Endothelial cell of umbilical vein (primary cell): Measurements from ENCODE around the gene OPCML. TPM values are rescaled to one million over a fixed set of nuclear protein-coding genes. Genes with fewer than 3 reads are reported as not detected.

Experiments
- BruUV-seq: library from RNA; stranded (reverse); fragments of 400-500 nt; replicated peaks from 2 replicates; lab custom pipeline; 2021; lab: Mats Ljungman, UMichigan
- CTCF ChIA-PET: fragments of 300-600, 350-600 bp; sonication (Branson Sonifier 250); formaldehyde crosslinking; loops from one replicate; lab custom pipeline; 2021; ENCODE audit warnings: antibody characterized with exemption, inconsistent platforms; lab: Charles Lee
- POLR2A ChIA-PET: fragments of 300-600, 350-600 bp; sonication (Branson Sonifier 250); formaldehyde crosslinking; loops from one replicate; lab custom pipeline; 2021; ENCODE audit warnings: antibody characterized with exemption, inconsistent platforms; lab: Charles Lee
- DNase-seq: peaks from one replicate; pipeline ENCODE4 v3.0.0-alpha.2; 2011; ENCODE audit warnings: low read depth, low spot score
- FAIRE-seq: peaks from 2 replicates; lab custom pipeline; 2011; peaks lifted over from hg19 to GRCh38; lab: Jason Lieb, UNC
- H2AFZ ChIP-seq: 2 replicates; pipeline ENCODE4 v1.6.0; 2012; ENCODE audit warnings: low read depth, low read length, control low read depth, inconsistent platforms
- H3K27ac ChIP-seq: 2 replicates; pipeline ENCODE4 v1.5.1; 2011; ENCODE audit warnings: low read depth, mild to moderate bottlenecking, control low read depth, low read length, moderate library complexity; ENCODE audit not compliant: insufficient read depth
- H3K27me3 ChIP-seq, 2 experiments: 2 replicates each; pipeline versions ENCODE4 v1.6.0 to v1.6.1; 2011; ENCODE audit warnings: low read length in 2 of 2, mixed read lengths in 1 of 2; ENCODE audit not compliant: control insufficient read depth in 2 of 2, insufficient read depth in 2 of 2
- H3K36me3 ChIP-seq, 2 experiments: 2 replicates in 1 of 2; 3 replicates in 1 of 2; pipeline ENCODE4 v1.5.1; 2011; ENCODE audit warnings: low read length in 2 of 2, mild to moderate bottlenecking in 1 of 2, moderate library complexity in 1 of 2; ENCODE audit not compliant: control insufficient read depth in 2 of 2, insufficient read depth in 2 of 2; ENCODE audit errors: extremely low read depth in 1 of 2
- H3K4me1 ChIP-seq: 3 replicates; pipeline ENCODE4 v1.5.1; 2011; ENCODE audit warnings: mild to moderate bottlenecking, low read length; ENCODE audit not compliant: control insufficient read depth, insufficient read depth; ENCODE audit errors: extremely low read depth
- H3K4me2 ChIP-seq: 2 replicates; pipeline ENCODE4 v1.6.1; 2011; ENCODE audit warnings: low read length, control low read depth, mixed read lengths; ENCODE audit not compliant: insufficient read depth
- H3K4me3 ChIP-seq, 3 experiments: fragments of 200-600 bp in 1 of 3; sonication (generic), shearing (Covaris generic) in 1 of 3; replicated peaks in 1 of 3; 2 replicates each; pipeline ENCODE4 v1.5.1; 2011 to 2016; ENCODE audit warnings: control low read depth in 3 of 3, low read length in 3 of 3, mild to moderate bottlenecking in 2 of 3, inconsistent platforms in 1 of 3, low read depth in 1 of 3, moderate library complexity in 1 of 3; ENCODE audit not compliant: insufficient read depth in 1 of 3
- H3K79me2 ChIP-seq: 2 replicates; pipeline ENCODE4 v1.6.0; 2012; ENCODE audit warnings: low read length, inconsistent platforms; ENCODE audit not compliant: control insufficient read depth, insufficient read depth
- H3K9ac ChIP-seq: replicated peaks from 2 replicates; pipeline ENCODE3; 2011; ENCODE audit warnings: low read length, control low read depth; ENCODE audit not compliant: insufficient read depth; ENCODE audit errors: extremely low read depth
- H3K9me1 ChIP-seq: replicated peaks from 3 replicates; pipeline ENCODE4 v1.6.0; 2011; ENCODE audit warnings: mild to moderate bottlenecking, low read length; ENCODE audit not compliant: control insufficient read depth, insufficient read depth; ENCODE audit errors: extremely low read depth
- H3K9me3 ChIP-seq: replicated peaks from 2 replicates; pipeline ENCODE4 v1.5.1; 2012; ENCODE audit warnings: low read length, inconsistent platforms; ENCODE audit not compliant: control insufficient read depth, insufficient read depth
- H4K20me1 ChIP-seq: replicated peaks from 2 replicates; pipeline ENCODE3; 2011; ENCODE audit warnings: mild to moderate bottlenecking, low read length; ENCODE audit not compliant: control insufficient read depth, insufficient read depth; ENCODE audit errors: extremely low read depth
- CTCF ChIP-seq, 2 donors: IDR thresholded peaks; 1 replicate in 1 of 2; 2 replicates in 1 of 2; pipeline ENCODE4 v1.5.1; 2011; ENCODE audit warnings: low read length in 2 of 2, mild to moderate bottlenecking in 2 of 2, moderate library complexity in 2 of 2, control low read depth in 1 of 2, inconsistent platforms in 1 of 2, low read depth in 1 of 2; ENCODE audit not compliant: insufficient read depth in 1 of 2; ENCODE audit errors: extremely low read depth in 1 of 2
- EZH2 ChIP-seq: IDR thresholded peaks from 2 replicates; pipeline ENCODE4 v1.6.1; 2012; ENCODE audit warnings: borderline replicate concordance, low read depth, mild to moderate bottlenecking, moderate library complexity, low read length, inconsistent platforms; ENCODE audit not compliant: severe bottlenecking
- FOS ChIP-seq: IDR thresholded peaks from 2 replicates; pipeline ENCODE4 v1.6.1; 2011; ENCODE audit warnings: mild to moderate bottlenecking, low read length, moderate library complexity, borderline replicate concordance; ENCODE audit not compliant: insufficient read depth
- GATA2 ChIP-seq: IDR thresholded peaks from 2 replicates; pipeline ENCODE4 v1.7.0; 2011; ENCODE audit warnings: low read depth, mild to moderate bottlenecking, moderate library complexity, mixed read lengths, low read length; ENCODE audit not compliant: insufficient read length, insufficient read depth
- JUN ChIP-seq: IDR thresholded peaks from 2 replicates; pipeline ENCODE4 v1.6.1; 2011; ENCODE audit warnings: borderline replicate concordance, low read depth; ENCODE audit not compliant: insufficient read length, insufficient read depth
- MAX ChIP-seq: IDR thresholded peaks from 2 replicates; pipeline ENCODE4 v1.6.1; 2011; ENCODE audit not compliant: insufficient read depth, insufficient read length
- MYC ChIP-seq: IDR thresholded peaks from one replicate; pipeline ENCODE4 v1.6.1; 2011; ENCODE audit warnings: mild to moderate bottlenecking, low read depth, low read length
- POLR2A ChIP-seq: IDR thresholded peaks from 2 replicates; pipeline ENCODE4 v1.6.1; 2012; ENCODE audit warnings: low read depth, mild to moderate bottlenecking, control low read depth, low read length
- POLR2AphosphoS5 ChIP-seq: IDR thresholded peaks from 2 replicates; pipeline ENCODE4 v1.6.1; 2012; ENCODE audit warnings: low read depth, mild to moderate bottlenecking, control low read depth, low read length, moderate library complexity; ENCODE audit not compliant: insufficient read depth
- dilution Hi-C: fragments of 300-500 bp; cut with MboI; formaldehyde crosslinking; loops from one replicate; pipeline ENCODE4 v1.15.0; 2019; ENCODE audit warnings: low sequenced_read_pairs; ENCODE audit not compliant: extremely low pct_ligation_motif_present
- intact Hi-C: fragments of 100-400 bp; cut with micrococcal nuclease; formaldehyde crosslinking; loops from one replicate; pipeline ENCODE4 v1.10.0; 2022
- polyA plus RNA-seq, 4 experiments: library from polyadenylated mRNA; depleted of rRNA in 3 of 4; stranded (reverse) in 3 of 4; unstranded in 1 of 4; fragments of >200 nt; gene quantifications; 2 replicates each; pipeline versions ENCODE4 v1.2.1 to v1.2.3, GENCODE V29; 2011 to 2012; ENCODE audit warnings: missing spikeins in 1 of 4
- total RNA-seq: library from RNA; stranded (reverse); gene quantifications from 2 replicates; pipeline ENCODE4 v1.2.3, GENCODE V29; 2021

Gene OPCML
- total and polyA plus RNA-seq, 2 donors (not counting 3 experiments of a cell fraction or from before 2014, with no cell fraction given): not detected

GRCh38 chr11:132883241-132883640 is 649.1 kb downstream of the OPCML start:
- no peak overlapping the region for H3K4me3 ChIP-seq
- BruUV-seq: no TSS peak
- DNase-seq (no peak), FAIRE-seq (no peak)
- ChIA-PET POLR2A (no interaction called here), CTCF (no interaction called here)
- H4K20me1 ChIP-seq: no peaks in the 10 kb centered on the region
- H3K9ac ChIP-seq: no peak overlapping the region
- H3K36me3 ChIP-seq: no peaks in the 10 kb centered on the region
- no peak overlapping the region for H2AFZ ChIP-seq
- no peak overlapping the region for H3K4me2 ChIP-seq
- no peaks in the 10 kb centered on the region for H3K79me2 ChIP-seq
- intact Hi-C loops (no loop called here), dilution Hi-C loops (no loop called here)
- no peaks in the 10 kb centered on the region for H3K4me1 ChIP-seq
- TF ChIP-seq EZH2 (no peak), JUN (no peak), FOS (no peak)
- H3K27me3 ChIP-seq: no peaks in the 10 kb centered on the region
- no peaks in the 10 kb centered on the region for H3K9me3 ChIP-seq
- no peak overlapping the region for H3K27ac ChIP-seq
- H3K9me1 ChIP-seq: no peaks in the 10 kb centered on the region

GRCh38 chr11:132881622-132882021 is 650.7 kb downstream of the OPCML start:
- Histone ChIP-seq H3K4me3 (no peak overlapping the region), H3K27me3 (no peaks in the 10 kb centered on the region), H4K20me1 (no peaks in the 10 kb centered on the region), H3K9ac (no peak overlapping the region), H3K79me2 (no peaks in the 10 kb centered on the region), H3K4me1 (no peaks in the 10 kb centered on the region), H3K9me1 (no peaks in the 10 kb centered on the region), H3K27ac (no peak overlapping the region), H2AFZ (no peak overlapping the region), H3K4me2 (no peak overlapping the region), H3K9me3 (no peaks in the 10 kb centered on the region), H3K36me3 (no peaks in the 10 kb centered on the region)
- no TSS peak for BruUV-seq
- DNase-seq (no peak), FAIRE-seq (no peak)
- ChIA-PET POLR2A (no interaction called here), CTCF (no interaction called here)
- intact Hi-C loops (no loop called here), dilution Hi-C loops (no loop called here)
- TF ChIP-seq CTCF (IDR thresholded peaks at IDR 0.05; ENCODE audit: extremely low read depth in 1 of 2, insufficient read depth in 1 of 2, low read depth in 1 of 2, low read length in 2 of 2) (no peak), EZH2 (no peak), POLR2A (no peak), POLR2AphosphoS5 (no peak), GATA2 (no peak), MYC (no peak), JUN (no peak), FOS (no peak), MAX (no peak)
